Pancreas (tissue), 10 donors: ENCODE data around the gene ILK. TPM values are rescaled to one million over a fixed set of nuclear protein-coding genes. Genes with fewer than 3 reads are reported as not detected.

Source experiments
- ATAC-seq, 4 donors: fragments of 200-7000 bp; cut with Tn5 transposase; one replicate each; pipeline versions ENCODE4 v1.8.0 to v1.9.1; 2020; ENCODE audit warnings: mild to moderate bottlenecking in 4 of 4, moderate library complexity in 4 of 4
- DNase-seq, 6 donors: peaks; one replicate each; pipeline ENCODE4 v3.0.0-alpha.2; 2020
- FAIRE-seq: peaks from 2 replicates; lab custom pipeline; 2012; peaks lifted over from hg19 to GRCh38; lab: Jason Lieb, UNC
- H3K27ac ChIP-seq, 4 donors: fragments of 200-600 bp; sonication (generic); 1 replicate in 3 of 4; 2 replicates in 1 of 4; pipeline versions ENCODE4 v1.5.0 to v1.8.0; 2020
- H3K27me3 ChIP-seq, 4 donors: fragments of 200-600 bp; one replicate each; pipeline ENCODE4 v1.8.0; 2021
- H3K36me3 ChIP-seq, 3 donors: fragments of 200-600 bp; sonication (generic) in 1 of 3; one replicate each; pipeline versions ENCODE4 v1.5.0 to v1.8.0; 2020 to 2021
- H3K4me1 ChIP-seq, 3 donors: fragments of 200-600 bp; one replicate each; pipeline ENCODE4 v1.8.0; 2021
- H3K4me3 ChIP-seq, 4 donors: fragments of 200-600 bp; sonication (generic) in 2 of 4; one replicate each; pipeline versions ENCODE4 v1.5.0 to v1.8.0; 2020 to 2021
- H3K9me3 ChIP-seq, 4 donors: fragments of 200-600 bp; one replicate each; pipeline ENCODE4 v1.8.0; 2021
- CTCF ChIP-seq, 4 donors: fragments of 200-600 bp; sonication (generic) in 3 of 4; IDR thresholded peaks; one replicate each; pipeline versions ENCODE4 v1.5.0 to v1.8.0; 2021; ENCODE audit warnings: antibody characterized with exemption in 4 of 4
- WGBS, 2 donors: extraction: QIAGEN DNeasy Blood & Tissue Kit; methylation state at CpG; one replicate each; pipeline ENCODE4 v1.1.7; 2013; 5-methylcytosine and 5-hydroxymethylcytosine counted together
- intact Hi-C, 3 donors: fragments of 100-400 bp; cut with DNase I; formaldehyde crosslinking; loops; one replicate each; pipeline versions ENCODE4 v1.11.1 to v1.14.2; 2022
- polyA plus RNA-seq, 2 donors: library from polyadenylated mRNA; stranded (reverse); fragments of 200-250 nt; gene quantifications; one replicate each; pipeline ENCODE4 v1.2.3, GENCODE V29; 2013
- total RNA-seq, 6 donors: library from RNA; stranded (reverse); fragmentation: NEBNext Ultra II Directional in 4 of 6; extraction: Animal tissue kit (Norgen Biotek cat#: 25700) in 4 of 6; gene quantifications; one replicate each; pipeline versions ENCODE4 v1.2.1 to v1.2.4, GENCODE V29; 2021 to 2023
- donor health status: healthy with polysubstance abuse.
- donor health status: DM: no; HTN: no; CAD: no; lungs with moderate emphysema.
- donor health status: DM: no; HTN: no; CAD: no.
- donor health status: control.
- donor health status: control.
- donor health status: Bipolar disorder and iron deficiency.
- donor health status: DM: yes; HTN: yes; CAD: no.
- donor health status: DM: no; HTN: no; CAD: no.
- donor health status: DM: no; HTN: no; CAD: no.
- donor health status: DM: yes; HTN: yes; CAD: no.

The ILK gene
- total and polyA plus RNA-seq, 8 donors: 47.9 to 137 (median 70.4) TPM

DNA sequence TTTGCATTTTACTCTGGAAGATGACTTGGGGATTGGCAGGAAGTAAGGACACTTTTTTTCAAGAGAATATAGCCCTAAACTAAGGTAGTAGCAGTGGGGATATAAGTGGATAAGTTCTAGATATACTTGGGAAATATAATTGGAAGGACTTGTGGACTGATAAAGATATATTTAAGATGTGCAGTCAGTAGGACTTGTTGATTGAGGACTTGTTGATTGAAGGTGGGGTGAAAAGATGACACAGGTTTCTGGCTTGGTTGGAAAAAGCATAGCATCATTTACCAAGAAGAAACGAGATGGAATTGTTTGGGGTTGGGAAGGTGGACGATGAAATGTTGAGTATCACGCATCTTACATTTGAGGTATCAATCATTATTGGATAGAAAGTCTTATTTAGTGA lies 9.9 kb downstream of the ILK start:
- H3K4me3 ChIP-seq: peak overlapping the region in 2 of 4 donors; percentile 74 to 83
- H3K27ac ChIP-seq: peak overlapping the region; percentile 89 to 100 (median 97)
- H3K9me3 ChIP-seq: no peaks in the 10 kb centered on the region
- FAIRE-seq (no peak), ATAC-seq (no peak), DNase-seq (peak in 1 of 6 donors; percentile 2)
- H3K27me3 ChIP-seq: no peaks in the 10 kb centered on the region
- peaks cover 9 to 25% (median 19%) of the 10 kb centered on the region in 3 donors for H3K36me3 ChIP-seq
- intact Hi-C loops: loop anchor here in 1 of 3 donors (10.0 kb wide), 1 partner anchor 71 kb away; the partner anchor contains the start of gene MRPL17
- peaks cover 6 to 27% (median 15%) of the 10 kb centered on the region in 3 donors for H3K4me1 ChIP-seq
- TF ChIP-seq CTCF (IDR thresholded peaks at IDR 0.05): no peak
- WGBS, 2 donors: 89 to 92% methylated on average over 3 of the region's 3 CpGs

DNA sequence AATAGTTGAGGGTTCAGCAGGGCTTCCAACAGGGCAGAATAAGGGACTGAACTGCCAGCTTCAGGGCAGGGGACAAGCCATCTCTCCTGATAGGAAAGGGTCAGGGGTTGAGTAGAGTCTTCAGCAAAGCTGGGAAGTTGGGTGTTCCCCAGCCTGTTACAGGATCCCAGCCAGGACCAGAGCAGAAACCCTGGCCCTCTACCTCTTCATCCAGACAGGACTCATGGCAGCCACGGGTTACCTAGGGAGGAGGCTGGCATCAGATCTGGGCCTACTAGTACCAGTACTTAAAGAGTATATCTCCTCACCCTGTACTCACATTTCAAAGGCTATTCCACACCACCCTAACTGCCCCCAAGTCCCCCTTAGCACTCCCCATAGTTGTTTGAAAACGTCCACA lies 10.9 kb downstream of the ILK start:
- peak in 1 of 6 donors; percentile 19 for DNase-seq
- 83 to 93% methylated on average over 2 of the region's 2 CpGs for WGBS, 2 donors
- FAIRE-seq: no peak

GRCh38 chr11:6615046-6615445 lies 11.5 kb downstream of the ILK start:
- ATAC-seq: no peak
- Histone ChIP-seq H3K36me3 (peaks cover 0 to 10% (median 7%) of the 10 kb centered on the region in 3 donors), H3K4me1 (peaks cover 6 to 29% (median 20%) of the 10 kb centered on the region in 3 donors), H3K27ac (no peak overlapping the region), H3K9me3 (no peaks in the 10 kb centered on the region), H3K27me3 (no peaks in the 10 kb centered on the region), H3K4me3 (no peak overlapping the region)
- intact Hi-C loops: loop anchor here in 1 of 3 donors (10.0 kb wide), 1 partner anchor 70 kb away; the partner anchor contains the start of gene MRPL17
- no peak for DNase-seq
- 94 to 95% methylated on average over 5 of the region's 5 CpGs for WGBS, 2 donors
- TF ChIP-seq CTCF (IDR thresholded peaks at IDR 0.05): no peak
- FAIRE-seq: no peak

More for the DNA sequence above, 10.9 kb downstream of the ILK start:
- Histone ChIP-seq H3K9me3 (no peaks in the 10 kb centered on the region), H3K4me1 (peaks cover 6 to 29% (median 15%) of the 10 kb centered on the region in 3 donors), H3K27me3 (no peaks in the 10 kb centered on the region), H3K4me3 (no peak overlapping the region), H3K27ac (no peak overlapping the region), H3K36me3 (peaks cover 5 to 16% (median 13%) of the 10 kb centered on the region in 3 donors)
- ATAC-seq: no peak
- no peak for TF ChIP-seq CTCF (IDR thresholded peaks at IDR 0.05)
- intact Hi-C loops: loop anchor here in 1 of 3 donors (10.0 kb wide), 1 partner anchor 70 kb away; the partner anchor contains the start of gene MRPL17

DNA sequence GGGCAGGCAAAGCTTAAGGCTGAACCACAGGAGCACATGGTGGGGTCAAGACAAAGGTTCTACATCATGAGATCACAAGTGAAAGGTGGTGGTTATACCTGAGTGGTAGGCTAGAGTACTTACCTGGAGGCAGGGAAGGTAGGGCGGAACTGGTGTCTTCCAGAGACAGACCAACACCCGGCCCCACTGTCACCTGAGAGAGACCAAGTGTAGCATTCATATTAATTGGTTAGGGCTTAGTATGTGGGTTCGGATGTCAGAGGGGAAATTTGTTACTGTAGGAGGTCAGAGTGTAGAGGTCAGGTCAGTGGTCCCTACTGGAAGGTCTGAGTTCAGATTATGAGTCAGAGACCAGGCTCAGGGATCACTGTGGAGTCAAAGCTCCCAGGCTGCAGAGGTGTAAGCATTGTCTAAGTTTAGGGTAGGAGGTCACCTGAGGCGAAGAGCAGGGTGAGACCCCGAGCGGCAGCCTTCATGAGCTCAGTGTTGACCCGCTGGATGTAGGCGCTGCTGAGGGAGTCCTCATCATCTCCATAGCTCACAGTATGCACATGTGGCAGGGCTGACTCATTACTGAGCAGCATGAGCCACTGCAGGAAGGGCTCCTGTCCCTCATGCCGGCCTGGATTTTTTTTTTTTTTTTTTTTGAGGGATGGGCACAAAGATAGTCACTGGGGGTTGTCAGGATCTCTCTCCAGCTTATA lies 12.5 kb downstream of the ILK start:
- no peak for TF ChIP-seq CTCF (IDR thresholded peaks at IDR 0.05)
- FAIRE-seq: no peak
- H3K4me3 ChIP-seq: no peak overlapping the region
- WGBS, 2 donors: 94% methylated on average over 9 of the region's 9 CpGs
- H3K27ac ChIP-seq: no peak overlapping the region
- no peak for ATAC-seq
- no peaks in the 10 kb centered on the region for H3K9me3 ChIP-seq
- no peaks in the 10 kb centered on the region for H3K27me3 ChIP-seq
- intact Hi-C loops: loop anchor here in 1 of 3 donors (10.0 kb wide), 1 partner anchor 69 kb away; the partner anchor contains the start of gene MRPL17
- peak in 1 of 6 donors; percentile 43 for DNase-seq
- H3K36me3 ChIP-seq: no peaks in the 10 kb centered on the region
- H3K4me1 ChIP-seq: peaks cover 4 to 23% (median 17%) of the 10 kb centered on the region in 3 donors
